NCI-H1694 (cell line): ENCODE results near the gene PRSS27.

Source experiments
- DNase-seq: peaks from one replicate; lab custom pipeline; 2025; lab: John Stamatoyannopoulos, UW

The PRSS27 gene

DNA sequence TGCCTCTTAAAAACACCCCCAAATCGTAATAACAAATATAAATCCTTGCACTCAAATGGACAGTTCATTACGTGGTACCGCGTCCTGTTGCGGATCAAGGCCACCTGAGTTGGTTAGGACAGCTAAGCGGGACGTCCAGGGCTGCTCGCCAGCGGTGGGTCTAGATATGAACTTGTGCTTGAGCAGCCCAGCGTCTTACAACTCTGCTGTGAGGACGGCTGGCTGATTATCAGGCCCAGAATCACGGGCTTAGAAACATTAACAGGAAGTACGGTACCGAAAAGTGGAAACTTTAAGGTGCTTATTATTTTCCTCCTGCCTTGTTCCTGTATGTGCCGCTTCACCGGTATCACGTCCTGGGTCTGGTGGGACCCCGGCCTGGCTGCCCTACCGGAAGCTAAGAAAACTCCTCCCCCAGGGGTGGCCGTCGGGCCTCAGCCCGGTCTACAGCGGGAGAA, 31.6 kb upstream of the PRSS27 start:
- DNase-seq, result peak; percentile 60

DNA sequence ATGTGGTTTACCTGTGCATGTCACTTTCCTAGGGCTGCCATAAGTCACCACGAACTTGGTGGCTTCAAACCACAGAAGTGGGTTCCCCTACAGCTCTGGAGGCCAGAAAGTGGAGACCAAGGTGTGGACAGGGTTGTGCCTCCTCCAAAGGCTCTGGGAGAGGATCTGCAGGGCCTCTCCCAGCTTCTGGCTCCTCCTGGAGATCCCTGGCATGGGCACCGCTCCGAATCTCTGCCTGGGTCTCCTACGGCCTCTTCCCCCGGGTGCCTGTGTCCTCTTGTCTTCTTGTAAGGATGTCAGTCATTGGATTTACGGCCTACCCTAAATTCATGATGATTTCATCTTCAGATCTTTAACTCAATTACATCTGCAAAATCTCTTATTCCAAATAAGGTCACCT, 29.9 kb upstream of the PRSS27 start:
- DNase-seq, result no peak

DNA sequence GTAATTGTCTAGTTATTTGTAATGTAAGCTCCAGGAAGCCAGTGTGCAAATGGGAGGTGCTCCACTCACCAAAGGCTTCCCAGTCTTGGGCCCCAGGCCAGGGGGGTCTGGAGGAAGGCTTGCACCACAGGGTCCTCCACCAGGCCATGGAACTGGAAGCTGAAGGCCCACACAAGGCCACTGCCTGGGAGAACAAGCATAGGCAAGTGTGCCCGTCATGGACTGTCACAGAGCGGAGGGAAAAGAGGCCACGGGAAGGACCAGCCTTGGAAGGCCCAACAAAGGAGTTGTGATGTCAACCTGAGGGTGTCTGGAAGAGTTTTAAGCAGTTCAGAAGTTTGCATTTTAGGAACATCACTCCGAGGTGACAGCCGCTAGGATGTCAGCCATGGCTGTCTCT, 29.5 kb upstream of the PRSS27 start:
- DNase-seq, result no peak

DNA sequence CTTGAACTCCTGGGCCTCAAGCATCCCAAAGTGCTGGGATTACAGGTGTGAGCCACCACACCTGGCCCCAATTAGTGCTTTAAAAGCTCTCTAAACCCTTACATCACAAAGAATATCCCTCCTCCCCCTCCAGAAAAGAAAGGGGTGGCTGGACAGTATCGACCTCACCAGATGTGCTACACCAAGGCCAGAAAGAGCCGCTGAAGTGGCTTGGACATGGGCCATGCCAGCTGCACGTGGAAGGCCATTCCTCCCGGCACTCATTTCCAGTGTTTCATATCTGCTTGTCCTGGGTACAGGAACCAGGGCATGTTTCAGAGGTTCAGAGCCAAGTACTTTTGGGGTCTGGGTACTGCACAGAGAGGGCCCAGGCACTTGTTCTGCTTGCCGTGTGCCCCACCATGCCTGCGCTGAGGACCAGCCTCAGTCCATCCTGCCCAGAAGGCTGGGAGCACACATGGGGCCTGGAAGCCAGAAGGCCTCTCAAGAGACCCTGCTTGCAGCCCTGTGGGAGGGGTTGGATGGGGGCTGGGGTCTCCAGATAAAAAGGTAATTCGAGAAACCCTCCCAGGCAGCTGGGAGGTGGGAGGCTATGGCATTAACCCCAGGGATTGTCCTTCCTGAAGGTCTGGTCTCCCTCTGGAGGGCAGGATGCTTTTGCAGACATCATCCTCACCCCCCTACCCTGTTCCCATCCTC, 28.9 kb upstream of the PRSS27 start:
- DNase-seq, result no peak

DNA sequence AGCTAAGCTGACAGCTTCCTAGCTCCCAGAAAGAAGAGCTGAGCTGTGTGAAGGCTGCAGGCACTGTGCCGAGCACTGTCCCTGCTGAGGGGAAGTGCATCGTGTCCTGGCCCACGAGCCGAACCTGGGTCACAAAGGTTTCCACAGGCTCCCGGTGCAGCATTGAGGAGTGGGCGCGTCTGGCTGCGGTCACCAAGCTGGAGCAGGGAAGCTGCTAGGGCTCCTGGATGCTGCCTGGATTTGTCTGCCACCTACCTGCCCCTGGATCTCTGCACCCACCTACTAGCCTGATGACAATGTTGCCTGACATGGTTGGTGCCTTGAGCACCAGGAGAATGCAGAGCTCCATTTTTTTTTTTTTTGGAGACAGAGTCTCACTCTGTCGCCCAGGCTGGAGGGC, 25.9 kb upstream of the PRSS27 start:
- no peak for DNase-seq

DNA sequence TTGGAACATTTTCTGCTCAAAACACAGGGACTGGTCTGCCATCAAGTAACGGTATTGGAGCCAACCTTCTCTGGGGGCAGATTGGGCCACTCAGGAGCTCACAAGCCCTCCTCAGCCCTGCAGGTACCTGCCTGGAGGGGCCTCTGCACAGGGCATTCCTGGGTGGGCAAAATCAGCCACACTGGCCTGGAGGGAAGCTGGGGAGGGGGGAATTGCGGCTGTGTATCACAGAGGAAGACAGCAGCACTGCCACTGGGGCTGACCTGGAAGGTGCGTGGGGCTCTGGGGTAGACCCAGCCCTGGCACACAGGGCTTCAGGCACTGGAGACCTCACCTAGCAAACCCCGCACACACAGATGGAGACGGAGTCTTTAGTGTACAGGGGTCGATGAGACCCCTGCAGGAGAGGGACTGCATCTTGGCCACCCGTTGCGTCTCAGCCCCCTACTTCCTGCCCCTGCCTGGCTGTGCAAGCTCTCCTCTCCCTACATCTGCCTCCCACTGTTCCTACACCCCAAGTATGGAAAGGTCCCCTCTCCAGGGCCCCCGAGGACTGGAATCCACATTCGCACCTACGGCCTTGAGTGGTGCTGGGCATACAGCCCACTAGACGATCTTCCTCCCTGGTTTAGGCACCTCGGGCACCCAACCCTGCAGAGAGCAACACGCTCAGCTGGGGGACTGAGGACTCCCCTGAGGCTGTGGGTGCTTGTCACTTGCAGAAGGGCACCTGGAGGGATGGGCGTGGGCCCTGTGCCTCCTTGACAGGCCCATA, 25.3 kb upstream of the PRSS27 start:
- DNase-seq, result no peak

DNA sequence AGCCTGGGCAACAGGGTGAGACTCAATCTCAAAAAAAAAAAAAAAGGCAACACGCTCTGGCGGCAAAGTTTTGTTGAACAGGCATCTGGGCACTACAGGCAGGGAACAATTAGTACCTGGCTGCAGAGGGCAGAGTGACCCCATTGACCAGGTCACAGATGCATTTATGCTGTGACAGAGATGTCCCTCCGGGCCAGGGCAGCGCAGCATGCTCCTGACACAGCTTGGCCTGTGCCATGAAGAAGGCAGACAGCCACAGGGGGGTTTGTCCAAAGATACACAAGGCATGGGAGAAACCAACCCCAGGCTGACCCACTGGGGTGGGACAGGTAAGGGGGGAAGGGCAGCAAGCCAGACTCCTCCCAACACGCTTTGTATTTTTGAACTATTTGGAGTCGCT, 24.7 kb upstream of the PRSS27 start:
- no peak for DNase-seq

DNA sequence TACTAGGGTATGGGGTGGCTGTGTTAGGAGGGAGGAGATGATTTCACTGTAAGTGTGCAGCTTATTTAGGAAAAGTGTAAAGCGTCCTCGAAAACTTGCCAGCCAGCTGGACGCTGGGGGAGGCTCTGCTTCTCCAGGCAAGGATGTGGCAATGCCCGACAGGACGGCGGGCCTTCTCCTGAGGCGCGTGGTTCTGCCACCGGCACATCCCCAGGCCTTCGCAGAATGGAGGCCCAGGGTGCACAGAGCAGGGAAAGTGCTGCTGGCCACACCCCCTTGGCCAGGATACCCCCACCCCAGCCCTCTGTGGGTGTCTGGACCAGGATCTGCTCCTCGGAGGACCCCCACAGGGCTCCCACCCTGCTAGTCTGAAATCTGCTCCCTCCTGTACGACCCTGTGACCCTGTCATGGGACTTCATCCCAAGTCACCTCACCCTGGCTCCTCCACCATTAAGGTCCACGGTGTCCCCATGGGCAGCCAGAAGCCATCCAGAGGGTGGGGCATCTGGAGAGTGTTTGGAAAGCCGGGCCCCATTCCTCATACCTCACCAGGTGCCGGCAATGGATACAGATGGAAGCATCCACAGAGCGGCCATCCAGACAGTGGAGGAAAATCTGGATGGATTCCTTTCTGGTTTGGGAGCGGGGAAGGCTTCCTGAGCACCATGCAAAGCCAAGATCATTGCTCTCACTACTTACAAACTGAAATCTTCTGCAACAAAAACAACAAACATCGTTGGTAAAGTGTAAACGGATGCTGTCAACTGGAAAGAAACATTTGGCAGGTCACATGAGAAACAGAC, 23.2 kb upstream of the PRSS27 start:
- DNase-seq, result no peak

DNA sequence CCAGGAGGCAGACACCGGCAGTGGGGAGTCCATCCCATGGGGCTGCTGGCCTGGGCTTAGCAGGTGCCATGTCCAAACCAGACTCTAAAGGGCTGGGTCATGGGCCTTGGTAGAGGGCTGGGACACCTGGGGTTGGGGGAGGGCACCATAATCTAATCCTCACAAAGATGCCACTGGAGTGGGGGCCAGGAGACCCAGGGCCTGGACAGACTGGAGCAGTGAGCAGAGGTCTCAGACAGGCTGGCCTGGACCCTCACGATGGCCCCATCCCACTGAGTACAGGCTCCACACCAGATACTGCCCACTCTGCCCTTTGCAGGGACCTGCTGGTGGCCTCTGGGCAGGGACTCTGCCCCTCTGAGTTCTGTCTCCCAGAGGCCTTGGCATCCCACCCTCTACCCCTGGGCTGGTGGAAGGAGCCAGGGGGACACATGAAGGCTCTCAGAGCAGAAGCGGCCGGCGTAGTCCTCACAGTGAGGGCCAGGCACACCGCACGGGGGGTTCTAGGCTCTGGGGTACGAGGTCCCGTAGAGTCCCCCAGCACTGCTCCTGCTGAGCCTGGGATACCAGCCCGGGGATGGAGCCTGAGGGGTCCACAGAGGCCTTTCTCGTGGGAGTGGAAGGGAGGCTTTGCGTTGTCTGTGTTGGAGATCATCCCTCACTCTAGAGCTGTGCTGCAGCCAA, 22.4 kb upstream of the PRSS27 start:
- DNase-seq, result no peak

DNA sequence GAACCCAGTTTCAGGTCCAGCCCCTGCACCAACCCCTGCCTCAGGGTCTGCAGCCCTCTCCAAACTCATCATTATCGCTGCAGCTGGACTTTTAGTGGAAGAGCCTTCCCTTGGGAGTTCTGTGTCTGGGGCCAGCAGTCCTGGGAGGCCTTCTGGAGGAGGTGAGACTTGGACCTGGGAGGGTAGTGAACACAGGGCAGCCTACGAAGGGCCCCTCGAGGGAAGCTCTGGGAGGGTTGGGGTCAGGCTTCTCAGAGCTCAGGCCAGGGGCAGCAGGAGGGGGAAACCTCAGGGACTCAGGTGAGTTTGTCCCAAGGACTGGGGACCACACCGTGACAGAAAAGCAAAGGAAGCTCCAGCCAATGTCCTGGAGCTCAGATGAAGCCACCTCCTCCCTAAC, 21.1 kb upstream of the PRSS27 start:
- no peak for DNase-seq

DNA sequence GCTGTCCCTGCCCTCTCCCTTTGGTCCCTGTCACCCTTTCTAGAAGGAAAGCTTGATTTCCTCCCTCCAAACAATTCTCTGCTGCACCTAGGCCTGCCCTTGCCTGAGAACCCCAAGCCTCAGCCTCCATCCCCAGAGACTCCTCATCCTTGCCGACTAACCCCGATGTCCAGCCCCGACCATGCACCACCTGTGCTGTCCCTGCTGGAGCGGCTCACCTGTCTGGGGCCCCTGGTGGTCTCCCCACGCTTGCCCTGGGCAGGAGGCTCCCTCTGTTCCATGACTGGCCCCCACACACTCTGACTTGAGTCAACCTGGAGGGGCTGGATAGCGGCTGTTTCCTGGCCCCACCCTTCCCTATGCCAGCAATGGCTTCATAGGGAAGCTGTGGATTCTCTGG, 20.5 kb upstream of the PRSS27 start:
- DNase-seq, result no peak

DNA sequence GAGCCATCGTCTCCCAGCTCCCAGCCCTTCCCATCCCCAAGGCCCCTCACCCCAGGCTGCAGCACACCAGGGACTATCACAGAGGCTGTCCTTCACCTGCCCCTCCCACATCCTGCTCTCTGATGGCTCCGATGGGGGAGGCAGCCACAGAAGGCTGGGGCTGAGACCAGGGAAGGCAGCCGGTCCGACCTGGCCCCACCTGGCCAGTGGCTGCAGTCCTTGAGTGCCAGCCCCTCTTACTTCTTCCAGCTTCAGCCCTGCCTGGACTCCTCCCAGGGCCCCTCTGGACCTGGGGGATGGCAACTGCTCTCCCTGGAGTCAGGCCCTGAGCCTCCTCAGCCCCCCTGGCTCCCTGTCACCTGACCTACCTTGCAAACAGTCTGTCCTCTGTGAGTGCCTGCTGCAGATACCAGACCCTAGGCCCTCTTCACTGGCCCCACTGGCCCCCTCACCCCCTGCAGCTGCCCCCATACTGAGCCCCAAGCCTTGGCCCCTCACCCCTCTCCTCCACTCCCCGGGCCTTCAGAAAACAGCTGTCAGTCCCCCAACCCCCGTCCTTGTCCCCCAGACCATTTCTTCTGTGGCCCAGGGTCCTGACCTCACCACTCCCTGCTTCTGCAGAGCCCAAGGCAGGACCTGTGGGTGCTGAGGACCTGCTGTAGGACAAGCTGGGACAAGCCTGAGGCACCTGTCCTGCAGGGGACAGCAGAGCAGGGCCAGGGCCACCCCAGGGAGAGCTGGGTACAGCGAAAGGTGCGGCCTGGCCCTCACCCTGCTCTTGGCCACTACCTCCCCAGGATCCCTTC, 19.8 kb upstream of the PRSS27 start:
- DNase-seq, result no peak

DNA sequence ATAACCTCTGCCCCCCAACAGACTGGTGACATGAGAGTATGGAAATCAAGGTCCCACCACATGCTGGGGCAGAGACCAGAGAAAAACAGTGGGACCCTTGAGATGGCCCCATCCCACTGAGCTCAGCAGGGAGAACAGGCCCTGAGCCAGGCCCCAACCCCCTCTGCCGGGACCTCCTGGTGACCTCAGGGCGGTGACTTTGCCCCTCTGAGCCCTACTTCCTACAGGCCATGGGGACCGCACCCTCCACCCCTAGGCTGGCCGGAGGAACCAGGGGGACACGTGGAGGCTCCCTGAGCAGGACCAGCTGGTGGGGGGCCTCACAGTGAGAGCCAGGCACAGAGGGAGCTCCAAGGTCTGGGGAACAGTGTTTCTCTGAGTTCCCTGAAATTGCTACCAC, 18.6 kb upstream of the PRSS27 start:
- DNase-seq, result no peak

DNA sequence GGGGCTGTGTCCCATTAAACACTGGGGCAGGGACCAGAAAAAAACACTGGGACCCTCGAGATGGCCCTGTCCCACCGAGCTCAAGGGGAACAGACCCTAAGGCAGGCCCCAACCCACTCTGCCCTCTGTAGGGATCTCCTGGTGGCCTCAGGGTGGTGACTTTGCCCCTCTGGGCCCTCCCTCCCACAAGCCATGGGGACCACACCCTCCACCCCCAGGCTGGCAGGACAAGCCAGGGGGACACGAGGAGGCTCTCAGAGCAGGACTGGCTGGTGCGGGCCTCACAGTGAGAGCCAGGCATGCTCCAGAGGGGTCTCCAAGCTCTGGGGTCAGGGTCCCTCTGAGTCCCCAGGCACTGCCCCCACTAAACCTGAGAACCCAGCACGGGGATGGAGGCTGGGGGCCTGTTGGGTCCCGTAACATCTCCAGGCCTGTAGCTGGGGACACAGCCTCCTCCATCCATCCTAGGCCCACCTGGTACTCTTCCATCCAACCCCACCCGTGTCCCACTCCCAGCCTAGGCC, 17.9 kb upstream of the PRSS27 start:
- DNase-seq, result no peak

DNA sequence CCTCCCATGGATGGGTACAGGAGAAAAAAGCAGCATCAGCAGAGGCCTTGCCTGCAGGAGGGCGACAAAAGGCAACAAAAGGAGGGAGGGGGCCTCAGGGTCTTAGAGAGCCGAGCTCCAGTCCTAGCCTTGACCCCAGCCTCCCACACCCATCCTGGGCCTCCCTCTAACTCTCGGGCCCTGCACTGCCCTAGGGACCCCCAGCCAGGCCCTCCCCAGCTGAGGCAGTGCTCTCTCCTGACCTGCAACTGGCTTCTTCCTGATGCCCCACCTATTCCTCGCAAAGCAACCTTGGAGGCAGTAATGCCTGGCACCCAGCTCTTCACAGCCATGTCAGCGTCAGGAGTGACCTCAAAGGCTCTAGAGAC, 17.2 kb upstream of the PRSS27 start:
- no peak for DNase-seq

DNA sequence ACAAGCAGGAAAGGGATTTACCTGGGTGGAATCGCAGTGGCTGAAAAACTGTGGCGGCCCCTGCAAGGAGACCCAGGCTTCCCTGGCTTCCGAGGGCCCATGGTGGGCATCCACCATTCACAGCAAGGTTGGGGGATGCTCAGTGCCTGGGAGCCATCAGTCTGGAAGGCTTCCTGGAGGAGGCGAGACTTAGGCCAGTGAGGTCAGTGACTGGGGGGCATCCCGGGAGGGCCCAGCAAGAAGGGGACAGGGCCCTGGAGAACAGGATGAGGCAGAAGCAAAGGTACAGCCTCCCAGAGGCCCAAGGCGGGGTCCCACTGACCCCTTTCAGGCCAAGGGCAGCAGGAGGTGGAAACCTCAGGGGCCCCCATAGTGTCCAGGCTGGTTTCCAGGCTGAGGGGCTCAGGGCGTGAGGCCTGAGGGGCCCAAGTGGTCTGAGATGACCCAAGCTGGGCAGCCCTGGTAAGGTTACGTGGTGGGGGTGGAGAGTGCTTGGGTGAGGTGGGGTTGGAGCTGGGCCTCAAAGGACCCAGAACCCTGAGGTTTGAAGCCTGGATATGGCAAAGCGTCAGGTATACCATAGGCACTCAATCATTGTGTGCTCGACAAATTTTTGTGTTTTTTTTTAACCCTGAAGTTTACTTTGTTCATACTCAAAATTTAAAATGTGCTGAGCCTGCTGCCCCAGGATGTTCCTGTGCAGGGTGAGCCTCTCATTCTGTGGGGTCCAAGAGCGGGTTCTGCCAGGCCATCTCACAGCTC, 16.6 kb upstream of the PRSS27 start:
- DNase-seq, result no peak

DNA sequence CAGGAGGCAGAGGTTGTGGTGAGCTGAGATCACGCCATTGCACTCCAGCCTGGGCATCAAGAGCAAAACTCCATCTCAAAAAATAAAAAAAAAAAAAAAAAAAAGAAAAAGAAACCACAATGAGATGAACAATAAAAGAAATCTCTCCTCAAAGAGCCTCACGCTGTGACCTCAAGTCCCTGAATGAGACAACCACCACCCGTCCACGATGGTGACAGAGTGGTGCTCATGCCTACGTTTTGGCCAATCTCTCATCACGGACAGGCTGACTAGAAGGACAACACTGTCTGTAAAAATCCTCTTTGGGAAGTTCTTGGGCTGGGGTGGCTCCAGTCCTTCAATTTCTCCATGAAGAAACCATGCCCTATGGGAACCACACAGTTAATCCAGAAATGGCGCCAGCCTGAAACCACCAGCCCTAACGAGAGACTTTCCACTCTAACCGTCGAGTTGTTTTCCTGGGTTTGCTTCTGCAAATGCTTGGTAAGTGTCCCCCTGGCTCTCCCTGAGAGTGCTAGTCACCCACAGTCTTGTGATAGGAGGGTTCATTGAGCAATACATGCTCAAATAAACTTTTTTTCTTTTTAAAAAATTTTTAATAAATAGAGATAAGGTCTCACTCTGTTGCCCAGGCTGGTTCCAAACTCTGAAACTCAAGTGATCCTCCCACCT, 15.0 kb upstream of the PRSS27 start:
- no peak for DNase-seq

DNA sequence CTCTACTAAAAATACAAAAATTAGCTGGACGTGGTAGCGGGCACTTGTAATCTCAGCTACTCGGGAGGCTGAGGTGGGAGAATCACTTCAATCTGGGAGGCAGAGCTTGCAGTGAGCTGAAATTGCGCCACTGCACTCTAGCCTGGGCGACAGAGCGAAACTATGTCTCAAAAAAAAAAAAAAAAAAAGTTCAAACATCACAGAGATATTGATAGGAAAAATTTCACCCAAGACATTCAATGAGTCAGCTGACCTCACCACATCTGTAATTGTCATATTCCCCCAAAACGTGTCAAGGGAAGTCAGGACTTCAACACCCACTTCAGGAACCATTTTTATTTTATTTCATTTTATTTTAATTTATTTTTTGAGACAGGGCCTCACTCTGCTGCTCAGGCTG, 8.0 kb upstream of the PRSS27 start:
- no peak for DNase-seq

DNA sequence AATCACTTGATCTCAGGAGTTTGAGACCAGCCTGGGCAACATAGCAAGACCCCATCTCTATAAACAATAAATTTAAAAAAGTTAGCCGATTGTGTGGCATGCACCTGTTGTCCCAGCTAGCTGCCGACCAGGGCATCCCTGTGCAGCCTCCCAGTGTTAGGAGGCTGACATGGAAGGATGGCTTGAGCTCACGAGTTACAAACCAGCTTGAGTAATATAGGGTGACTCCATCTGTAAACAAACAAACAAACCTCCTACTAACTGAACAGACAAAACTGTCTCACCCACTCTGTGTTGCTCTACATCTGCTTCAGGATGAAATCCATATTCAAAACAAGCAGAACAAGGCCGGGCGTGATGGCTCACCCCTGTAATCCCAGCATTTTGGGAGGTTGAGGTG, 6.9 kb upstream of the PRSS27 start:
- no peak for DNase-seq

DNA sequence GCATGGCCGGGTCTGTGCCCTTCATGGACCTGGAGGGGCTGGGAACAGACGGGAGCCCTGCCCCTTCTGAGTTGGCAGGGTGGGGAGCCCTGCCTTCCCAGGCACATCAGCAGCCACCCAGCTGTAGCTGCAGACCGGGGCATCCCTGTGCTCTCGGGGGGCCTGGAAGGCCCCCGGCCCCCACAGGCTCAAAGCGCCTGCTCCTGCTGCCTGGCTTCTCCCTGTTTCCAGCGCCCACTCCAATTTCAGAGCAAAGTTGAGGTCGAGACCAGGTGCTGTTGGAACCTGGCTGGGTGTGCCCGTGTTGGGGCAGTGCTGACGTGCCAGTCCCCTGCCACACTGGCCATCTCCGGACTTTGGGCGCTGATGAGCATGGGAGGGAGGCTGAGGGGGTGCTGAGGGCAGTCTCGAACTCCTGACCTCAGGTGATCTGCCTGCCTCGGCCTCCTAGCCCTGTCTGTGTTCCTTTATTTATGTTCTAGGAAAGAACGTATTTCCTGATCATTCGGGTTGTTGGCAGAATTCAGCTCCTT, 4.9 kb upstream of the PRSS27 start:
- no peak for DNase-seq
